Naive thymus-derived CD4-positive, alpha-beta T cell (primary cell): ENCODE data around the gene CPEB2. TPM values are rescaled to one million over a fixed set of nuclear protein-coding genes. Genes with fewer than 3 reads are reported as not detected.

Source experiments
- ATAC-seq: fragments of 150-1000 bp; cut with Tn5 transposase; 2 replicates; pipeline ENCODE4 v1.10.0; 2021; ENCODE audit warnings: mild to moderate bottlenecking, moderate library complexity
- CTCF ChIA-PET: fragments of 350-600 bp; sonication (Branson Sonifier 250); formaldehyde crosslinking; loops from one replicate; lab custom pipeline; 2021; ENCODE audit warnings: antibody characterized with exemption; lab: Charles Lee
- POLR2A ChIA-PET: fragments of 350-600 bp; sonication (Branson Sonifier 250); formaldehyde crosslinking; loops from one replicate; lab custom pipeline; 2021; ENCODE audit warnings: antibody characterized with exemption, inconsistent platforms; lab: Charles Lee
- DNase-seq, 9 donors: peaks; one replicate each; pipeline versions ENCODE4 v3.0.0 to v3.0.0-alpha.2; 2020 to 2022; ENCODE audit warnings: mixed read lengths in 1 of 9
- H3K27ac ChIP-seq: one replicate; pipeline ENCODE4 v1.7.0; 2013; ENCODE audit warnings: mild to moderate bottlenecking, low read depth, low read length, moderate library complexity
- H3K27me3 ChIP-seq, 2 donors: one replicate each; pipeline ENCODE4 v1.7.0; 2013; ENCODE audit warnings: low read length in 2 of 2, mild to moderate bottlenecking in 2 of 2, moderate library complexity in 2 of 2; ENCODE audit not compliant: control insufficient read depth in 2 of 2, insufficient read depth in 2 of 2
- H3K36me3 ChIP-seq, 3 experiments: 1 replicate in 2 of 3; 2 replicates in 1 of 3; pipeline ENCODE4 v1.7.0; 2013; ENCODE audit warnings: low read length in 3 of 3, mild to moderate bottlenecking in 3 of 3, moderate library complexity in 1 of 3; ENCODE audit not compliant: insufficient read depth in 3 of 3, control insufficient read depth in 2 of 3
- H3K4me1 ChIP-seq, 2 donors: one replicate each; pipeline ENCODE4 v1.7.0; 2013; ENCODE audit warnings: low read length in 2 of 2, mild to moderate bottlenecking in 2 of 2, moderate library complexity in 1 of 2; ENCODE audit not compliant: control insufficient read depth in 2 of 2, insufficient read depth in 2 of 2
- H3K4me3 ChIP-seq: 2 replicates; pipeline ENCODE4 v1.7.0; 2013; ENCODE audit warnings: mild to moderate bottlenecking, low read length
- H3K9me3 ChIP-seq, 3 experiments: 1 replicate in 2 of 3; 2 replicates in 1 of 3; pipeline ENCODE4 v1.7.0; 2013; ENCODE audit warnings: low read length in 3 of 3; ENCODE audit not compliant: control insufficient read depth in 2 of 3
- H3K27ac Mint-ChIP-seq, 9 donors: one replicate each; pipeline ENCODE4 v1.8.0; 2020 to 2022; ENCODE audit warnings: mixed read lengths in 9 of 9, mild to moderate bottlenecking in 8 of 9, moderate library complexity in 5 of 9, inconsistent platforms in 2 of 9
- H3K27me3 Mint-ChIP-seq, 5 donors: one replicate each; pipeline ENCODE4 v1.8.0; 2021 to 2022; ENCODE audit warnings: mixed read lengths in 5 of 5, mild to moderate bottlenecking in 1 of 5
- H3K36me3 Mint-ChIP-seq, 5 donors: one replicate each; pipeline ENCODE4 v1.8.0; 2020 to 2022; ENCODE audit warnings: mixed read lengths in 5 of 5, mild to moderate bottlenecking in 3 of 5, inconsistent platforms in 1 of 5
- H3K4me1 Mint-ChIP-seq, 7 donors: one replicate each; pipeline ENCODE4 v1.8.0; 2020 to 2022; ENCODE audit warnings: mixed read lengths in 7 of 7, mild to moderate bottlenecking in 3 of 7, inconsistent platforms in 1 of 7
- H3K4me3 Mint-ChIP-seq, 10 donors: one replicate each; pipeline ENCODE4 v1.8.0; 2020 to 2022; ENCODE audit warnings: mild to moderate bottlenecking in 10 of 10, mixed read lengths in 10 of 10, moderate library complexity in 6 of 10, inconsistent platforms in 2 of 10
- H3K9me3 Mint-ChIP-seq, 11 donors: one replicate each; pipeline ENCODE4 v1.8.0; 2020 to 2022; ENCODE audit warnings: mixed read lengths in 11 of 11, mild to moderate bottlenecking in 4 of 11, inconsistent platforms in 1 of 11, moderate library complexity in 1 of 11
- intact Hi-C, 2 donors: fragments of 100-400 bp; cut with micrococcal nuclease; formaldehyde crosslinking; loops; one replicate each; pipeline ENCODE4 v1.15.1; 2023
- polyA plus RNA-seq, 2 donors: library from polyadenylated mRNA; unstranded; fragments of 300-500 nt; fragmentation: Illumina TruSeq; gene quantifications; one replicate each; pipeline ENCODE4 v1.2.3, GENCODE V29; 2021
- total RNA-seq, 6 experiments: library from RNA in 5 of 6; stranded (reverse) in 5 of 6; gene quantifications; 1 replicate in 5 of 6; 2 replicates in 1 of 6; pipeline ENCODE4 v1.2.3 and lab custom pipeline; 2021 to 2026

The CPEB2 gene
- total and polyA plus RNA-seq, 7 experiments from 2014 or later, result 0.82 to 21.7 (median 13.2) TPM

- no peak overlapping the region for H3K4me3 Mint-ChIP-seq
- intact Hi-C loops, result no loop called here
- H3K36me3 Mint-ChIP-seq, result peaks cover 0 to 3% (median 0%) of the 10 kb centered on the region in 5 donors
- ATAC-seq (no peak), DNase-seq (no peak)
- no peaks in the 10 kb centered on the region for H3K4me1 Mint-ChIP-seq
- peaks cover 0 to 8% (median 0%) of the 10 kb centered on the region in 11 donors for H3K9me3 Mint-ChIP-seq
- no peaks in the 10 kb centered on the region for H3K9me3 ChIP-seq
- ChIA-PET POLR2A (no interaction called here), CTCF (no interaction called here)
- H3K27ac ChIP-seq, result no peak overlapping the region
- H3K4me1 ChIP-seq, result no peaks in the 10 kb centered on the region
- H3K27me3 ChIP-seq, result no peaks in the 10 kb centered on the region
- no peaks in the 10 kb centered on the region for H3K36me3 ChIP-seq
- H3K27ac Mint-ChIP-seq, result no peak overlapping the region
- H3K27me3 Mint-ChIP-seq, result peaks cover 11 to 26% (median 18%) of the 10 kb centered on the region in 5 donors
- H3K4me3 ChIP-seq, result no peak overlapping the region
Measured at GRCh38 chr4:15089979-15090378, 87.7 kb downstream of the CPEB2 start.

GRCh38 chr4:15100380-15100779 lies 98.1 kb downstream of the CPEB2 start:
- intact Hi-C loops, result no loop called here
- no peaks in the 10 kb centered on the region for H3K9me3 ChIP-seq
- no peak for ATAC-seq
- Mint-ChIP-seq H3K36me3 (no peaks in the 10 kb centered on the region), H3K4me3 (no peak overlapping the region), H3K9me3 (peaks cover 0 to 12% (median 4%) of the 10 kb centered on the region in 11 donors), H3K27me3 (peaks cover 0 to 18% (median 9%) of the 10 kb centered on the region in 5 donors), H3K4me1 (no peaks in the 10 kb centered on the region), H3K27ac (no peak overlapping the region)
- ChIA-PET POLR2A (no interaction called here), CTCF (no interaction called here)
- no peaks in the 10 kb centered on the region for H3K27me3 ChIP-seq
- no peak for DNase-seq
- H3K4me1 ChIP-seq, result no peaks in the 10 kb centered on the region
- no peak overlapping the region for H3K27ac ChIP-seq
- no peak overlapping the region for H3K4me3 ChIP-seq
- H3K36me3 ChIP-seq, result no peaks in the 10 kb centered on the region

GRCh38 chr4:15100994-15101695 lies 98.9 kb downstream of the CPEB2 start:
- H3K4me1 ChIP-seq, result no peaks in the 10 kb centered on the region
- no peaks in the 10 kb centered on the region for H3K27me3 ChIP-seq
- H3K4me3 ChIP-seq, result no peak overlapping the region
- H3K36me3 ChIP-seq, result no peaks in the 10 kb centered on the region
- Mint-ChIP-seq H3K36me3 (no peaks in the 10 kb centered on the region), H3K27me3 (peaks cover 0 to 18% (median 9%) of the 10 kb centered on the region in 5 donors), H3K9me3 (peaks cover 0 to 12% (median 4%) of the 10 kb centered on the region in 11 donors), H3K27ac (no peak overlapping the region), H3K4me1 (no peaks in the 10 kb centered on the region), H3K4me3 (no peak overlapping the region)
- intact Hi-C loops, result no loop called here
- DNase-seq, result no peak
- POLR2A ChIA-PET, result no interaction called here
- no peak overlapping the region for H3K27ac ChIP-seq
- no peak for ATAC-seq
- H3K9me3 ChIP-seq, result no peaks in the 10 kb centered on the region
- CTCF ChIA-PET, result no interaction called here

- Histone ChIP-seq H3K4me1 (no peaks in the 10 kb centered on the region), H3K36me3 (no peaks in the 10 kb centered on the region), H3K27me3 (no peaks in the 10 kb centered on the region), H3K4me3 (no peak overlapping the region), H3K9me3 (no peaks in the 10 kb centered on the region), H3K27ac (no peak overlapping the region)
- Mint-ChIP-seq H3K9me3 (peaks cover 0 to 5% (median 0%) of the 10 kb centered on the region in 11 donors), H3K4me1 (no peaks in the 10 kb centered on the region), H3K27me3 (peaks cover 0 to 11% (median 9%) of the 10 kb centered on the region in 5 donors), H3K4me3 (no peak overlapping the region), H3K36me3 (no peaks in the 10 kb centered on the region), H3K27ac (no peak overlapping the region)
- ChIA-PET POLR2A (interaction anchor here (0.9 kb wide), 1 partner anchor 25 kb away, joined by 3 read pairs; no protein-coding TSS in a partner anchor), CTCF (no interaction called here)
- intact Hi-C loops, result no loop called here
- DNase-seq, result no peak
- ATAC-seq, result no peak
Measured at GRCh38 chr4:15104825-15105224, 102.5 kb downstream of the CPEB2 start.

- Mint-ChIP-seq H3K9me3 (peaks cover 0 to 3% (median 0%) of the 10 kb centered on the region in 11 donors), H3K27ac (no peak overlapping the region), H3K4me3 (no peak overlapping the region), H3K4me1 (no peaks in the 10 kb centered on the region), H3K36me3 (no peaks in the 10 kb centered on the region), H3K27me3 (peaks cover 0 to 9% (median 3%) of the 10 kb centered on the region in 5 donors)
- H3K9me3 ChIP-seq, result no peaks in the 10 kb centered on the region
- H3K27me3 ChIP-seq, result no peaks in the 10 kb centered on the region
- H3K4me1 ChIP-seq, result no peaks in the 10 kb centered on the region
- no peak overlapping the region for H3K4me3 ChIP-seq
- ATAC-seq, result no peak
- CTCF ChIA-PET, result no interaction called here
- H3K36me3 ChIP-seq, result no peaks in the 10 kb centered on the region
- POLR2A ChIA-PET, result no interaction called here
- DNase-seq, result no peak
- no peak overlapping the region for H3K27ac ChIP-seq
- intact Hi-C loops, result no loop called here
Measured at GRCh38 chr4:15106399-15106798, 104.1 kb downstream of the CPEB2 start.

- Histone ChIP-seq H3K27me3 (no peaks in the 10 kb centered on the region), H3K9me3 (no peaks in the 10 kb centered on the region), H3K4me3 (no peak overlapping the region), H3K36me3 (no peaks in the 10 kb centered on the region), H3K4me1 (no peaks in the 10 kb centered on the region), H3K27ac (no peak overlapping the region)
- no peaks in the 10 kb centered on the region for H3K4me1 Mint-ChIP-seq
- no peaks in the 10 kb centered on the region for H3K36me3 Mint-ChIP-seq
- ChIA-PET CTCF (no interaction called here), POLR2A (no interaction called here)
- DNase-seq (no peak), ATAC-seq (no peak)
- intact Hi-C loops, result no loop called here
- no peak overlapping the region for H3K4me3 Mint-ChIP-seq
- peaks cover 0 to 6% (median 0%) of the 10 kb centered on the region in 5 donors for H3K27me3 Mint-ChIP-seq
- H3K27ac Mint-ChIP-seq, result no peak overlapping the region
- H3K9me3 Mint-ChIP-seq, result no peaks in the 10 kb centered on the region
Measured at GRCh38 chr4:15109600-15109999, 107.3 kb downstream of the CPEB2 start.

- H3K27me3 ChIP-seq, result no peaks in the 10 kb centered on the region
- Mint-ChIP-seq H3K9me3 (peaks cover 0 to 2% (median 0%) of the 10 kb centered on the region in 11 donors), H3K27ac (no peak overlapping the region), H3K4me3 (no peak overlapping the region), H3K36me3 (no peaks in the 10 kb centered on the region), H3K27me3 (peaks cover 0 to 8% (median 3%) of the 10 kb centered on the region in 5 donors), H3K4me1 (no peaks in the 10 kb centered on the region)
- H3K4me1 ChIP-seq, result no peaks in the 10 kb centered on the region
- H3K4me3 ChIP-seq, result no peak overlapping the region
- DNase-seq, result no peak
- intact Hi-C loops, result no loop called here
- no peaks in the 10 kb centered on the region for H3K9me3 ChIP-seq
- ATAC-seq, result no peak
- CTCF ChIA-PET, result no interaction called here
- H3K27ac ChIP-seq, result no peak overlapping the region
- no peaks in the 10 kb centered on the region for H3K36me3 ChIP-seq
- POLR2A ChIA-PET, result no interaction called here
Measured at GRCh38 chr4:15110120-15110571, 107.9 kb downstream of the CPEB2 start.
